Keratinocyte (primary cell): ENCODE measurements around the gene NHLRC1.

Experiments used
- EZH2 ChIP-seq: IDR thresholded peaks from one replicate; pipeline ENCODE4 v1.6.1; 2012; ENCODE audit warnings: inconsistent platforms, mild to moderate bottlenecking, low read length, moderate library complexity
- TF ChIP-seq, protein P1 (sequence below), 3 experiments: IDR thresholded peaks in 1 of 3; conservative IDR thresholded peaks in 1 of 3; optimal IDR thresholded peaks in 1 of 3; 2 replicates in 2 of 3; 3 replicates in 1 of 3; pipeline versions ENCODE3 to v1.5.1; 2011; ENCODE audit warnings: low read length in 3 of 3, mild to moderate bottlenecking in 3 of 3, moderate library complexity in 2 of 3, control low read depth in 1 of 3, inconsistent platforms in 1 of 3; ENCODE audit not compliant: insufficient read depth in 2 of 3; ENCODE audit errors: extremely low read depth in 1 of 3

DNA sequence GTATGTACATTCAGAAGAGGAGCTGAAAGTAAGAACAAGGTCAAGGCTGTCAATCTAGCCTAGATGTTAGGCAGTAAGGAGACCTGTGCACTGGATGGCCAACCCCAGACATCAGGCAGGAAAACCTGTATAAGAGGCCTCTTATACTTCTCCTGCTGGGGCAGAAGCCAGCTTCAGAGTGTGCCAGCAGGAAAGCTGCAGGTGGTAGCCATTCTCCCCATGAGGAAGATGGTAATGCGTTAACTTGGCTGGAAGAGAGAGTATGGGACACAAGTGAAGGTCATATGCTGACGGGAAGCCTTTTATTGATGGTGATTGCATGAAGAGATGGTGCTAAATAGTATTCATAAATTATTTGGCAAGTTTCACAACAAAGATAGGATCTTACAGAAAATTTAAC lies 20.6 kb downstream of the NHLRC1 start:
- no peak for TF ChIP-seq EZH2
- TF ChIP-seq, protein P1, sequence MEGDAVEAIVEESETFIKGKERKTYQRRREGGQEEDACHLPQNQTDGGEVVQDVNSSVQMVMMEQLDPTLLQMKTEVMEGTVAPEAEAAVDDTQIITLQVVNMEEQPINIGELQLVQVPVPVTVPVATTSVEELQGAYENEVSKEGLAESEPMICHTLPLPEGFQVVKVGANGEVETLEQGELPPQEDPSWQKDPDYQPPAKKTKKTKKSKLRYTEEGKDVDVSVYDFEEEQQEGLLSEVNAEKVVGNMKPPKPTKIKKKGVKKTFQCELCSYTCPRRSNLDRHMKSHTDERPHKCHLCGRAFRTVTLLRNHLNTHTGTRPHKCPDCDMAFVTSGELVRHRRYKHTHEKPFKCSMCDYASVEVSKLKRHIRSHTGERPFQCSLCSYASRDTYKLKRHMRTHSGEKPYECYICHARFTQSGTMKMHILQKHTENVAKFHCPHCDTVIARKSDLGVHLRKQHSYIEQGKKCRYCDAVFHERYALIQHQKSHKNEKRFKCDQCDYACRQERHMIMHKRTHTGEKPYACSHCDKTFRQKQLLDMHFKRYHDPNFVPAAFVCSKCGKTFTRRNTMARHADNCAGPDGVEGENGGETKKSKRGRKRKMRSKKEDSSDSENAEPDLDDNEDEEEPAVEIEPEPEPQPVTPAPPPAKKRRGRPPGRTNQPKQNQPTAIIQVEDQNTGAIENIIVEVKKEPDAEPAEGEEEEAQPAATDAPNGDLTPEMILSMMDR (optimal IDR thresholded peaks at IDR 0.05 in 1 of 3, IDR thresholded peaks at IDR 0.05 in 1 of 3, conservative IDR thresholded peaks at IDR 0.05 in 1 of 3; ENCODE audit: extremely low read depth in 1 of 3, insufficient read depth in 2 of 3, low read length in 3 of 3): no peak
